OCI-LY7 (cell line): ENCODE results near the gene EMCN.

Experiments used
- EZH2phosphoT487 ChIP-seq: fragments of 200-600 bp; sonication (generic); IDR thresholded peaks from 2 replicates; pipeline ENCODE4 v1.6.1; 2018; ENCODE audit warnings: low read depth, borderline replicate concordance, mild to moderate bottlenecking, mixed run types, antibody characterized with exemption, low read length, moderate library complexity, mixed read lengths
- TF ChIP-seq, protein P1 (sequence below): fragments of 200-600 bp; sonication (generic); conservative IDR thresholded peaks from 2 replicates; pipeline ENCODE4 v1.5.1; 2014; ENCODE audit warnings: mild to moderate bottlenecking, antibody characterized with exemption, low read length, moderate library complexity, mixed read lengths

DNA sequence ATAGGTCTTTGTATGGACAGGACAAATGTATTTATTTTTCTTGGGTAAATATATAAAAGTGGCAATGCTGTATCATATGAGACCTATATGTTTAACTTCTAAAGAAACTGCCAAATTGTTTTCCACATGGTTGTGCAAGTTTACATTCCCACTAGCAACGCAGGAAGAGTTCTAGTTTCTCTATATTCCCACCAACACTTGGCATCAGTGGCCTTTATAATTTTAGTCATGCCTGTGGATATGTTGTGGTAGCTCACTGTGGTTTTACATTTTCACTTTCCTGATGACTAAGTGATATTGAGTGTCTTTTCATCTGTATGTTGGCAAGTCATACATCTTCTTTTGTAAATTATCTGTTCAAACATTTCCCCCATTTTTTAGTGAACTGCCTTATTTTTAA, 126.0 kb downstream of the EMCN start:
- TF ChIP-seq, protein P1, sequence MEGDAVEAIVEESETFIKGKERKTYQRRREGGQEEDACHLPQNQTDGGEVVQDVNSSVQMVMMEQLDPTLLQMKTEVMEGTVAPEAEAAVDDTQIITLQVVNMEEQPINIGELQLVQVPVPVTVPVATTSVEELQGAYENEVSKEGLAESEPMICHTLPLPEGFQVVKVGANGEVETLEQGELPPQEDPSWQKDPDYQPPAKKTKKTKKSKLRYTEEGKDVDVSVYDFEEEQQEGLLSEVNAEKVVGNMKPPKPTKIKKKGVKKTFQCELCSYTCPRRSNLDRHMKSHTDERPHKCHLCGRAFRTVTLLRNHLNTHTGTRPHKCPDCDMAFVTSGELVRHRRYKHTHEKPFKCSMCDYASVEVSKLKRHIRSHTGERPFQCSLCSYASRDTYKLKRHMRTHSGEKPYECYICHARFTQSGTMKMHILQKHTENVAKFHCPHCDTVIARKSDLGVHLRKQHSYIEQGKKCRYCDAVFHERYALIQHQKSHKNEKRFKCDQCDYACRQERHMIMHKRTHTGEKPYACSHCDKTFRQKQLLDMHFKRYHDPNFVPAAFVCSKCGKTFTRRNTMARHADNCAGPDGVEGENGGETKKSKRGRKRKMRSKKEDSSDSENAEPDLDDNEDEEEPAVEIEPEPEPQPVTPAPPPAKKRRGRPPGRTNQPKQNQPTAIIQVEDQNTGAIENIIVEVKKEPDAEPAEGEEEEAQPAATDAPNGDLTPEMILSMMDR = no peak
- no peak for TF ChIP-seq EZH2phosphoT487
